GM10847 (cell line): ENCODE data around the gene SLC17A4.

Source experiments
- POLR2A ChIP-seq: IDR thresholded peaks from 2 replicates; pipeline ENCODE4 v1.6.1; 2011; ENCODE audit not compliant: insufficient read length; ENCODE audit errors: extremely low read depth

SLC17A4 gene

GRCh38 chr6:25777856-25778649 lies 23.5 kb downstream of the SLC17A4 start:
- no peak for TF ChIP-seq POLR2A

DNA sequence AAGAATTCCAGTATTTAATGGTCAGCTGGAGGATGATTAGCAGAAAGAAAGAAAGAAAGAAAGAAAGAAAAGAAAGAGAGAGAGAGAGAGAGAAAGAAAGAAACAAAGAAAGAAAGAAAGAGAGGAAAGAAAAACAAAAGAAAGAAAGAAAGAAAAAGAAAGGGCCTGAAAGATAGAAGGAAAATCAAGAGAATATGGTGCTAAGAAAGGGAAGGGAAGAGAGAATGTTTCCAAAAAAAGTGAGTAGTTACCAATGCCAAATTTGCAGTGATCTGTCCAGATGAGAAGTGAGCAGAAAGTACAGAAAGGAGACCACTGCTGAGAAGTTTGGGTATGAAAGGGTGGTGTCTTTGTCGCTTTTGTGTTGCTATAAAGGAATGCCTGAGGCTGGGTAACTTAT lies 26.6 kb downstream of the SLC17A4 start:
- no peak for TF ChIP-seq POLR2A

DNA sequence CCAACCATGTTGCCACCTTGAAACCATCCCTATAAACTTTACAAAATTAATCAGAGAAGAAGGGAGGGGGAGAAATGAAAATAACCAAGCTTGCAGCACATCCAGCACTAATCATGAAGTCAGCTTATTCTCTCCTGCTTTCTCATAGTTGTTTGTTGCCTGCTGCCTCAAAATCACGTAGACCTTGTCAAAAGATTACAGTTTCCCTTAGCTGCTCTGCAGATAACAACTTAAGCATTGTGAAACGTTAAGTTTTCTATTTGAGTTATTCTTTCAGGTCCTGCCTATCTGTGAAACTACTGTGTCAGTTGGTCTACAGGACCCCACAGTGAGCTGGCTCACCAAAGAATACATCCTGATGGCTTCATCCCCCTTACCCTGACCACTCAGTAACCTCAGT lies 32.9 kb downstream of the SLC17A4 start:
- TF ChIP-seq POLR2A: no peak

GRCh38 chr6:25788305-25788922 lies 33.9 kb downstream of the SLC17A4 start:
- no peak for TF ChIP-seq POLR2A

GRCh38 chr6:25789475-25789874 lies 34.9 kb downstream of the SLC17A4 start:
- no peak for TF ChIP-seq POLR2A

DNA sequence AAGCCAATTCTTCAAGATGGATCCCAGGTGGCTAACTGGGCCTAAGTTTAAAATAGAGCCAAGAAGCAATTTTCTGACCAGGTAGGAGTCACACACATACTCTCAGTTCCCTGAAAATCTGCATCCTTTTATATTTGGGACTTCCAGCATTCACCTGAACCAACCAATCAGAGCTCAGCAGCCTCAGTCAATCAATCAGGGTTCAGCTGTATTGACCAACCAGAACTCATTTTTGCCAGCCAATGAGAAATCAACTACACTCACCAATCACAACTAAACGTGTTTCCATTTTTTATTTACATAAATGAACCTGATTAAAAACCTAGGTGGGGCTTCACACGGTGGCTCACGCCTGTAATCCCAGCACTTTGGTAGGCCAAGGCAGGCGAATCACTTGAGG lies 37.5 kb downstream of the SLC17A4 start:
- TF ChIP-seq POLR2A: no peak

- no peak for TF ChIP-seq POLR2A
Observed at GRCh38 chr6:25793970-25794369, 39.4 kb downstream of the SLC17A4 start.

GRCh38 chr6:25794784-25795183 lies 40.2 kb downstream of the SLC17A4 start:
- TF ChIP-seq POLR2A: no peak

DNA sequence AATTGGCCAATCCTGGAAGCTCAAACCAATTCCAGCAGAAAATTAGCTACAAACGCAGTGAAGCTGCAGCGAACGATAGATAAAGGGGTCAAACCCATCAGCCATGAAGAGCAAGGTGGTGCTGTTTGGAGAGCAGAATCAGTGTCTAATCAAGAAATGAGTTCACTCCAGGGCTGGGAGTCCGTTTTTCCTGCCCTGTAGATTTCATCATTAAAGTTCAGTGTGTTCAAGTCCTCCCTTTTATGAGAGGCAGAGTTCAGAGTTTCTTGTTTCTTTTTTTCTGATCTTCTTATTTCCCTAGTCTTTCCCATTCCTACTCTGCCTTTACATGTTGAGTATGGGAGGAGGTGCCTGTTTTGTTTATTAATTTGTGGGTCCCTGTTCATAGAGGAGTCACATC lies 46.9 kb downstream of the SLC17A4 start:
- TF ChIP-seq POLR2A: no peak

DNA sequence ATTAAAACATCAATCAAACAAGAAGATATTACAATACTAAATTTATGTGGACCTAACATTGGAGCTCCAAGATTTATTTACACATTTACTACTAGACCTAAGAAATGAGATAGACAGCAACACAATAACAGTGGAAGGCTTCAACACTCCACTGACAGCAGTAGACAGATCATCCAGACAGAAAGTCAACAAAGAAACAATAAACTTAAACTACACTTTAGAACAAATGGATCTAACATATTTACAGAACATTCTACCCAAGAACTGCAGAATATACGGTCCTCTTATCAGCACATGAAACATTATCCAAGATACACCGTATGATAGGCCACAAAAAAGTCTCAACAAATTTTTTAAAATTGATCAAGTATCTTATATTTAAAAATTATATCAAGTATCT lies 50.3 kb downstream of the SLC17A4 start:
- TF ChIP-seq POLR2A: no peak

- no peak for TF ChIP-seq POLR2A
Observed at GRCh38 chr6:25815194-25815593, 60.7 kb downstream of the SLC17A4 start.

- no peak for TF ChIP-seq POLR2A
Observed at GRCh38 chr6:25816252-25816651, 61.7 kb downstream of the SLC17A4 start.

GRCh38 chr6:25821341-25821740 lies 66.8 kb downstream of the SLC17A4 start:
- no peak for TF ChIP-seq POLR2A

- no peak for TF ChIP-seq POLR2A
Observed at GRCh38 chr6:25829375-25829774, 74.8 kb downstream of the SLC17A4 start.

GRCh38 chr6:25830458-25830857 lies 75.9 kb downstream of the SLC17A4 start:
- no peak for TF ChIP-seq POLR2A
